GM19324 (cell line): Measurements from ENCODE around the gene IL9.

Experiments used
- ATAC-seq: cut with Tn5 transposase; IDR thresholded peaks from one replicate; pipeline ENCODE4 v1.9.1; 2021; ENCODE audit warnings: mild to moderate bottlenecking, moderate library complexity; ENCODE audit not compliant: unreplicated experiment, low FRiP score

Gene IL9

DNA sequence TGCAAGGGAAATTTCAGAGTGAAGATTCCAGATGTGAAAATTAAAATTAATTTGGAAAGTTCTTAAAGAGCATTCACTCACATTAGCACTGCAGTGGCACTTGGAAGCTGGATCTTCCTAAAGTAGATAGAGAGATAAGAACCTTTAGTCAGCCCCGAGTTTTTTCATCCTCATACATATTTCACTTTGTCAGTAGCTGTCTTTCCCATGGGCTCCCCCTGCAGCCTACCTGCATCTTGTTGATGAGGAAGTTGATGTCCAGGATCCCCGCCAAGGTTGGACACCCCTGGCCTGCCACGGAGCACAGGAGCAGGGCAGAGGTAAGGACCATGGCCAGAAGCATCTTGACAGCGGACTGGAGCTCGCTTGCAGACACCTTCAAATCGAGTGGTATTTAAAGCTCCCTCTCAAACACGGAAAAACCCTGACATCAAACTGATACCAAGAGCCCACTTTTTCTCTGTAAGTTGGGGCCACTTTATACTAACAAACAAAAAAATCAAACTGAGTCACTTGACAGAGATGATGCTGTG lies at the start of gene IL9:
IL9 (minus strand) TSS at position 368 of the 533 bp plus-strand sequence; CDS start at position 343, 25 bp downstream.
- ATAC-seq, result no peak

DNA sequence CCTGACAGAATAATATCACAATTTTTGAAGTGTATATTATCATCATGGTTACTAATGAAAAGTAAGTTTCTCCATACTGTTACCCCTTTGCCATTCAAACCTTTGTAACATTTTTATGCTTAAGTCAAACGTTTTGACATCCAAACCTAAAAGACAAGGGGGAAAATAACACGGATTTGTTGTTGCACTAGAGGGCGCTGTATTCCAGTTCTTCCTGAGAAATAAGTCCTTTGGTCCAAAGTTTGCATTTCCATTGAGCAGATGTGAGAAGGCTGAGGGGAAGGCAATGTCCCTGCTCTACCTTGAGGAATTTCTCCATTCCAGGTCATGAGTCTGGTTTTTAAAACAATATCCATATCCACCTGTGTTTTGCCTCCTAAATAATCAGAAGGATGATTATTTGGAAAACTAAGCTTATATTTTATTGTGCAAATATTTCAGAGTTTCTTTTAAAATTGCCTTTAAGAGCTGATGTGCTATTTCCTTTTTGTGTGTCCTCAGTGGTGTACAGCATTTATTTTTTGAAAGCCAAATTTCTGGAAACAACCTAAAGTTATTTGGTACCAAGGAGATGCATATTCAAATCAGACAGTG lies 49.4 kb upstream of the IL9 start:
- ATAC-seq, result no peak

DNA sequence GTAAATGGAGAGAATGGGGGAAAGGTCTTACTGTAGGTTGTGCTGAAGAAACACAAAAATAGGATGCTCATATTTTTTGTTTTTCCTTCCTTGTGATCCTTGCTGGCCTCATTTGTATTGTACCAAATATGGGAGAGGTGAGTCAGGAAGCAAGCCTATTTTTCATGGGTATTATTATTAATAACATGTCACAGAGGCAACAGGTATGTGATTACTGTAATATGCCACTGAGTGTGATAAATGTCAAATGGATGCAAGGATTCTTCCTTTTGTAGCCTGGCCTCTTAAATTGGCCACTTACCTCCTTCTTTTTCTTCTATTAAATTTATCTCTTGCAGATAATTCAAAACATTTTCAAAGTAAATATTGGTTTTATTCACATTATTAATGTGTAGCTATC lies 48.9 kb upstream of the IL9 start:
- ATAC-seq, result no peak

DNA sequence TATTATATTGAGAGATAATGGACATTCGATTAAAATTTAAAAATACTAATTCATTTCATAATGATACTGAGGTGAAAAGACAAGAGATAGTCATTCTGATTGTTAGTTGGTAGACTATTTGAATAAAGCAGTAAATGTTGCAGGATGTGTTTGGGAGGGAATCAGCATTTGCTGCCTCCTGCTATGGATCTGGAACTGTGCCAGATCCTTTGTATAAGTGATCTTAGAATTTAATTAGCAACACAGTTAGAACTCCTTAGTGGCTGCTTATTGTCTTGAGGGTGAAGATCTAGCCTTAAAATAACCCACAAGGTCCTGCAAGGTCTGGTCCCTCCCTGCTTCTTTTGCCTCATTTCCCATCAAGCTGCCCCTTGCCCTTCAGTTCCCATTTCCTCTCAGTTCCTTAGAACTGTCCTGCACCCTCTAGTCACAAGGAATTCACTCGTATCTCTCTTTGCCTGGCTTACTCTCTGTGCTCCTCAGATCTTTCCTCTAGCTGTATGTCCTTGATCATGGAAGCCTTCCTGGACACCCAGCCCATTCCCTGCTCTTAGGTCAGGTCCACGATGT lies 46.6 kb upstream of the IL9 start:
- no peak for ATAC-seq

DNA sequence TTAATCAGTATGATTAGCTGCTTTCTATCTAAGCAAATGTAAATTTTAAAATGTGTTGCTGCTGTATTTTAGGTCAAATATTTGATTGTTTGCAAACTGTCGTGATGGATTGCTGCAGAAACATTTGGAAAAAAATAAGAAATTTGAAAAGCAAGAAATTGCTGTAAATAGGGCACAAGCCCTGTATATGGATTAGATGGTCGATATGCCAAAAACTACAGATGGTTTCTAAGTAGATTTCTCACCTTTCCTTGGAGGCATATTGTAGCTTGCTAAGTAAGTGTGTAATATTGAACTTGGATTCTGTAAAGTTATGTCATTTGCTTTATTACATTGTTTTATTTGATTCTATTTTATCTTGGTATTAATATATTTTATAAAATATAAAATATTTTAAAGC lies 46.1 kb upstream of the IL9 start:
- ATAC-seq, result no peak

DNA sequence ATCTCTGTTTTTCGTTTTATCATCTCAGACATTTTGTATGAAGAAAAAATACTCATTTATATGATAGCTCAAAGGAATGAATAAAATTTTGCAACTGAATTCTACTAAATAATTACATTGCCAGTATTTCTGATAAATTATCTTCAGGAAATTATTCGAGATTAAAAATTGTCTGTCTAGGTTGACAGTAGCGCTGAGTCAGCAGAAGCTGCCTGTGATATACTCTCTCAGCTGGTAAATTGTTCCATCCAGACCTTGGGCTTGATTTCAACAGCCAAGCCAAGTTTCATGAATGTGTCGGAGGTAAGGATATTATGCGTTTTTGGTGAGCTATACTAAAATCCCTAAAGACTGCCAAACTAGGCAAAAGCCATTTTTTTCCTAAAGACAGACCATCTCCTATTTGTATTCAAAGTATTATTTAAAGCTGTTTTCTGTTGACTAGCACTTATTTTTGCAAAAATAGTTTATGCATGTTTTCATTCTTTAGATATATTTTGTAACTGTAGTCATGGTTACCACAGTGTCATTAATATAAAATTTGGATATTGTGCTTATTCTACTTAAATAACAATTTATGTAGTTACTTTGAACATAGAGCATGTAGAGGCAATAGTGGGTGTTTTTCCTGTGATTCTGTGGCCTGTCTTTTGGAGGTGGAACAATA lies 41.7 kb upstream of the IL9 start:
- no peak for ATAC-seq

DNA sequence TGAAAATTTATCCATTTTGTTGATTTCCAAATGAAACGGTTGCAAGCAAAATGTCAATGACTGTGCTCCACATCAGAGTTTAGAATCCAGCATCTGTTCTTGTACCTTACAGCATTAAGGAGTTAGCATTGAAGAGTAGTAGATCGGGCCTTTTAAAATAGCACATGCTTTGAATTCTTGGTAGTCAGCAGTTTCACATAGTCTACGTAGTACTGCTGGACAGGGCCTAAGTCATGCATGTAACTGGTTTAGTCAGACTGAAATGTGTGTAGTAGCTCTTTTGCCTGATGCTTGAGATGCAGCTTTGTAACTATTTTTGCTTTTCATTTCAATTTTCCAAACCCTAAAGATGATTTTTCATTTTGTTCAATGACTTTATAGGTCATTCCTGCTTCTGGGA lies 39.3 kb upstream of the IL9 start:
- no peak for ATAC-seq

DNA sequence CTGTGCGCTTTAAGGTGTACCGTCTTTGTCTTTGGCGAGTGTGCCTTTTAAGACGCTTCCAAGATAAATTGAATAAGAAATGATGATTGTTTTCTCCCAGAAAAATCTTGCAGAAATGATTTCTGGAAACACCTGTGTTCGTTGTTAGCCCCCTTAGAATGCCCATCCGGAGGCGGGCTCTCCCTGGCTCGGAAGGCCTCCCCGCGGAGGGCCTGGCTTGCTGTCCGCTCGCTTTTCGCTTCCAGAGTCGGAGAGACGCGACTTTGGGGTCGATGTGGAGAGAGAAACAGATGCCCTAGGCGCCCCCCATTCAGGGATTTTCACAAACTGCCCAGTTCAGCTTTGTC lies 35.3 kb upstream of the IL9 start:
- ATAC-seq, result no peak

DNA sequence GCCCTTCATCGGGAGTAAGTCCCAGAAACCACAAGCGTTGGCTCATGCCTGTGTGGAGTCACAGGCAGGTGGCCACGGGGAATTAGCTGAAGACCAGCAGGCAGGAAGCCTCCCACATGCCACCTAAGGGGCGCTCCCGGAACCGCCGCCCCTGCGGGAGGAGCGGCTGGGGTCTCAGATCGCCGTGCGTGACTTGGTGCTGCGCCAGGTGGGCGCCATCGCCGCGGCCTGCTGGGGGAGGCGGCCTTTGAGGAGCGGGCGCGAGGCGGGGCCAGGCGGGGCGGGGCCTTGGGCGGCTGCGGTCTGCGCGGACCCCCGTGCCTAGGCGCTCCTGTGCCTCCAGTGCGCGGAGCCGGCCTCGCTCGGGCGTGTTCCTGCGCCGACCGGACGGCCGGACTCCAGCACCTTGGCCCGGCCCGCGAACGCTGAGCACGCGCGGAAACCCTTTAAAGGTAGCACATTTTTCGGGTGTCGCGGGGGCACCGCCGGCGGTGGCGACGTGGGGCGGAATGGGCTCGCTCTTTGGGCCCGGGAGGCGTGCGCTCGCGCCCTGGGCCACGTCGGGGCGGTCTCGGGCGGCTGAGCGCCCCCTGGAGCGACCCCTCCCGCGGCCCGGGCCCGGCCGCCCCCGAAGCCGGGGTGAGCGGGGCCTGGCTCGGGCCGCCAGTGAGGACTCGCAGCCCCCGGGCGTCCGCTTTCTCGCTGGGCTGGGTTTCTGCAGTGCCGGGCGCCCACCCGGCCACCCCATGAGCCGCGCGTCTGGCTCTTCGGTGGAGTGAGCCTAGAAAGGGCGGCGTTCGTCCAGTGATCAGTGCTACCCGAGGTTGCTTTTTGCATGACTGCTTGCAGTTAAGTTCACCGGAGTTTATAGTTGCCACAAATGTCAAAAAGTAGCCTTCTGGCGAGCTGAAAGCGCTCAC lies 34.6 kb upstream of the IL9 start:
- no peak for ATAC-seq

DNA sequence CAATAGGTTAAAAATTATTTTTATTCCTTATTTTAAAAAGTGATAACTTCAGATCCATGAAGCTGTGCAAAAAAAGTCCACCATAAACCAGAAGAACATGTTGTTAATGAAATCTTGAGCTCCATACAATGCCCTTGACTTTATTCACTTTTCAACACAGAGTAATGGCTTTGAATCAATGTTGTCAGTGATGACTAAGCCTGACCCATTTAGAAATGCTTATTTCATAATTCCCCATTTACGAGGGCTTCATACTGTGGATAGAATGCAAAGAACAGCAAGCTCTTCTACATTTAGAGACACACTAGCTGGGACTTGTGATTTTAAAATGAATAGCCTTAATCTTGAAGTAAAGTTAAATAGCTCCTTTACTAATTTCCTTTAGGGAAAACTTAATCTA lies 25.7 kb upstream of the IL9 start:
- ATAC-seq, result no peak

DNA sequence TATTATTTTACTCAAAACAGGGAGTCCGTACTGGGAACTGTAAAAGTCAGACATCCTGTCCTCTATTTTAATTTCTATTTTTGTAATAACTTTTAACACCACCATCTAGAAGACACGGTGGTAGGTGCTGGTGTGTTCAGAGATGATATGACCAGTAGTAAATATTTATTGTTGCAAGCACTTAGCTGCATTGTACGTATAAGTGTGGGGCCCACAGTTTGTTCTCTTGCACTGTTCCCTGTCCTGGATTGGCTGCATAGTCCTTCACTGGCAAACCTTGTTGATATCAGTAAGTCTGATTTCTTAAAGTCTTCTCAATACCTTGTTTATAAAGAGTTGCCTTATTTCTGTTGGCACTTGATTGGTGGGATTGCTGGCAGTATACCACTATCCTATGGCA lies 24.6 kb upstream of the IL9 start:
- no peak for ATAC-seq

DNA sequence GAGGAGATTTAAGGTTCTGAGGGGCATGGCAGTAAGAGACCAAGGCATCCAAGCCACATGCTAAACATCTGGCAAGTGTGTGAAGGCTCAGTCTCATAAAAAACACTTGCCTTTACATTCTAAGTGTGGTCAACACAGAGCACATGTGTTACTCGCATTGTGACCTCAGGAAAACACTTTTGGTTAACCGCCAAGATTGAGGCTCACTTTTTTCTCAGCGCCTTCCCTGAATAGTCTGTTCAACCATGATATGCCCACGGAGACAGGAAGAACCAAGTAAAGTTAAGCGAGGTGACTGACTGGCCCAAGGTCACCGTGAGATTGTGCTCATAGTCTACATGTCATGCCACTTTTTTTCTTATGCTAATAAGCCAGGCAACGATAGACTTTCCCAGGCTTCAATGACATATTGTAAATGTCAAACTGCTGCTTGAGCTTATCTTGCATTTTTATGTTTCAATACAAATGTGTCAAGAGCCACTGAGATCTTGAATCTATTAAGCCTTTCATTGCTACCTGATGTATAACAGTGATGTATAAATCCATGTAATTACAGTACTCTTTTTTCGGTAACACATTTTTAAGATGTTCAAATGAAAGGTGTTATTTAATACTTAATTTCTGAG lies 21.1 kb upstream of the IL9 start:
- no peak for ATAC-seq

DNA sequence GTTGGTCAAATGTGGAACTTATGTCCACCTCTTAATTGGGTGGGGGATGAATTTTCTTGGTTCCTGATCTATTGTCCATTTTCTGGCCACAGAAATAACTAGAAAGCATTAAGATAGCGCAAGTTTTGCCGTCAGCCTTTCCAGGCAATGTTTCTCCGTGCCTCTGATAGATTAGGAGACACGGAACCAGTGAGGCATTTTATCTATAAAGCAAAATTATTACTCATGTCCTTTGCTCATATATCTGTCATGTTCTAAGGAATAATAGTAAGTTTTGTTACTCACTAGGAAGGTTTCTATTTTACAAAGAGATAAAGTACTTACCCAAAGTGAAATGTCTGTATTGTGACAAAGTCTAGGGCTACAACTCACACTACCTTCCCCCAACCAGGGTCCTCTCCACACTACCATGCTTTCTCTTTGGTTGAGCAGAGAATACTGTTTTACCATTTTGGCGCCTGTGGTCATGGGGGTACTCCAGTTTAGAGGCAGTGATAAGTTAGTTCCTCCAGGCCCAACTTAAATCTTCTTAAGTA lies 19.9 kb upstream of the IL9 start:
- ATAC-seq, result no peak

DNA sequence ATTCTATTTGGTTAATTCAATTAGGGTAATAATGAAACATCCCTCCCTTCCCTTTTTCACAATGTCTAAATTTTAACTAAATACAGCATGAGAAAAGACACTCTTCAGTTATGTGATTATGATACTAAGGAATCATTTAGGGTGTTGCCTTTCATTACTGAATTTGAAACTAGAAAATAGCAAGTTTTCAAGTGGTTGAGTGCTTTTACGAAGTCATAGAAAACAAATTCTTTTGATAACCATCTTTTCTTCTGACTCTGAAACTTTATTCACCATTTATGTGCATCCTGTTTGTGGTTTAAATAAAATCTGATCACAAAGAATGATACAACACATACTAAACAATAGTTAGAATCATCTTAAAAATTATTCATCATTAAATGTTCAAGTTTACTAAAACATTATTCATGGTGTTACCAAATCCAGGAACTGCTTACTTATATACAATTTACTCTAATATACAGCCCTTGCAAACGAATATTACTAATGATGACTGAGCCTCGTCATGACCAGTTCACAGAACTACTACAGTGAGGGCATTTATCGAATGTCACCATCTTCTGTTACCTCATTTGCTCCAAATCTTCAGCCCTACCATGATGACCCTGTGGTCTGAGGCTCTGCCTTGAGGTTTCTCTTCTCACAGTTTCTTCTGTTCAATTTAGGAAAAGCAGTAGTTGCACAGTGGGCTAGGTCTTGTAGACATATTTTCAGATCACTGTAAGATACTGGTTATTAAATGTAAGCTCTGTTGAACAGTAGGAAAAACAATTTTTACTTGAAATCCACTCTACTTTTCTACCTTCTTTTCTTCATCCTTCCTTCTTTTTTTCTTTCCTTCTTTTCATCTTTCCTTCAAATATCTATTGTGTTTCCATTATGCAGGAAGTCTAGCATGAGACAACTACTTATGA lies 18.3 kb upstream of the IL9 start:
- no peak for ATAC-seq

DNA sequence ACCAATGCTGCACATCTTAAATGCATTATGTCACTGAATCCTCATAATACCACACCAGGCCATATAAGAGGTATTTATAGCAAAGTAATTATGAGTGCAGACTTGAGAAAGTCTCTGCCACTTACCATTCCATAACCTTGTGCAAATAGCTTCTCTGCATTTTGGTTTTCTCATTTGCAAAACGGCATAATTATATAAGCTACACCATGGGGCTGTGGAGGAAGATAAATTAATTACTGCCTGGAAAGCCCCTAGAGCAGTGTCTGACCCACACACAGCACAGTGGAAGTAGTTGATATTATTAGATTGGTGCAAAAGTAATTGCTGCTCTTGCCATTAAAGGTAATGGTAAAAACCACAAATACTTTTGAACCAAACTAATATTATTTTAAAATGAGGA lies 9.5 kb upstream of the IL9 start:
- ATAC-seq, result no peak

DNA sequence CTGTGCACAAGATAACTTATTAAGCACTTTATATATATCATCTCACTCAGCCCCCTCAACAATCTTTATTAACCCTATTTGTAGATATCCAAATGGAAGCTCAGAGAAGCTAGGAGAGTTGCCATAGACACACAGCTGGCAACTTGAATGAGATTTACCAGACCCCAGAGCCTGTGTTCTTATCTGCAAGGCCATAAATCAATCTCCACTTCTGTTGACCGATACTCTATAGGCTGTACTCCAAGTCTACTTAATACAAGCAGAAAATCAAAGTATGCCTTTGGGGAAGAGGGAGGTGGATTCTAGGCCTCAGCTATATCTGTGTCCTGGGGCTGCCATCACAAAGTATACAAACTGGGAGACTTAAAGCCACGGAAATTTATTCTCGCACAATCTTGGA lies 6.0 kb upstream of the IL9 start:
- no peak for ATAC-seq

DNA sequence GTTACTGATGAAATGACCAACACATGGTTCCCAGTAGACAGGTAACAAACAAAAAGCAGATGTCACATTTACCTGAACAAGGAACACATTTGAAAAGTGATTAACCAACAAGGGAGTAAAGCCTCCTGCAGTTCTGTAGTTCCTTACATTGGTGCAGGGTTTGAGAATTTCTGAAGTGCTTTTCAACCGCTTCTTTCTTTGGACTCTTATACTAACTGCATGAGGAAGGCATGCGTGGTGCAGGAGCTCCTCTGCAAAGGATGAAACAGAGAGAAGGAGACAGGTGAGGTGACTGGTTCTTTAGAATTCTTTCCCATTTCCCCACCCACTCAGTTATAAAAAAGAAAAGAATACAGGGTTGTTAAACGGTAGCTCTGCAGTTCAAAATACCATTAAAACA lies 4.6 kb upstream of the IL9 start:
- no peak for ATAC-seq

DNA sequence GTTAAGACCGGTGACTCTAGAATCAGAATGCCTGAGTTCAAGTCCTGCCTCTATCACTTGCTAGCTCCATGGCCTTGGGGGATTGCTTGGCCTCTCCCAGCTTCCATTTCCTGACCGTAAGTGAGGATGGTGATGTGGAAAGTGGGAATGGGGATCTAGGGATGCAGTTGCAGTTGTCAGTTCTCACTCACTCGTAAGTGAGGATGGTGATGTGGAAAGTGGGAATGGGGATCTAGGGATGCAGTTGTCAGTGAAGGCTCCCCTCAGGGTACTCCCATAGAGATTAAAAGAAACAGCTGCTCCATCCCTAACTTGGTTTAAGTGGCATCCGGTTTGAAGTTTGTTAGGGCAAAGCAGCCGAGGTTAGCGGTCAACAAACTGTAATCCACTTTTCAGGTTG lies 3.0 kb upstream of the IL9 start:
- ATAC-seq, result no peak

DNA sequence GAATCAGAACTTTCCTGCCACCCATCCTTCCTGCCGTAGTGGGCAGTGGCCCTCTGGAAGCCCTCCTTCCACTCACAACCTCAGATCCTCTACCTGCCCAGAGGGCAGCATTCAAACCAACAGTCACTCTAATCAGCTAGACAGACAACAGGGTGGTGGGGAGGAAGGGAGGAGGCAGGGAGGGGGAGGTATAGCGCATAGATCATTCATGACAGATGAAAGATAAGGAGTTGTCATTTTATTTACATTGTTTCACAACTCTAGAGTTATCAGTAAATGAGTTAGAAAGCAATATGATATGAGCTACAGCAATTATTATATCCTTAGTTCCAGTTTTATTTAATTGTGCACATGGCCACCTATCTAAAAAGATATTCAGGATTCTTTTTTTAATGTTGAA lies 852 bp downstream of the IL9 start:
- ATAC-seq, result no peak
